Thymus (tissue), 11 donors: Measurements from ENCODE around the gene CYB561A3. TPM values are rescaled to one million over a fixed set of nuclear protein-coding genes. Genes with fewer than 3 reads are reported as not detected.

ENCODE experiments used
- DNase-seq, 9 donors: peaks; one replicate each; pipeline ENCODE4 v3.0.0-alpha.2; 2013; ENCODE audit warnings: low spot score in 9 of 9, low read depth in 6 of 9, missing footprints in 1 of 9
- H3K27ac ChIP-seq, 2 donors: one replicate each; pipeline ENCODE4 v1.5.1; 2013; ENCODE audit warnings: control low read depth in 1 of 2, low read depth in 1 of 2, low read length in 1 of 2, mild to moderate bottlenecking in 1 of 2, moderate library complexity in 1 of 2
- H3K27me3 ChIP-seq, 2 donors: one replicate each; pipeline ENCODE4 v1.5.1; 2013; ENCODE audit warnings: low read length in 1 of 2; ENCODE audit not compliant: control insufficient read depth in 2 of 2, insufficient read depth in 1 of 2
- H3K36me3 ChIP-seq, 2 donors: one replicate each; pipeline ENCODE4 v1.5.1; 2013; ENCODE audit warnings: low read length in 1 of 2, mild to moderate bottlenecking in 1 of 2, moderate library complexity in 1 of 2; ENCODE audit not compliant: control insufficient read depth in 2 of 2, insufficient read depth in 2 of 2
- H3K4me1 ChIP-seq, 2 donors: one replicate each; pipeline ENCODE4 v1.5.1; 2013; ENCODE audit warnings: low read length in 2 of 2; ENCODE audit not compliant: control insufficient read depth in 2 of 2, insufficient read depth in 2 of 2
- H3K4me3 ChIP-seq, 2 donors: one replicate each; pipeline ENCODE4 v1.5.1; 2013; ENCODE audit warnings: low read length in 2 of 2, control low read depth in 1 of 2, mild to moderate bottlenecking in 1 of 2
- H3K9me3 ChIP-seq, 2 donors: one replicate each; pipeline ENCODE4 v1.5.1; 2013; ENCODE audit warnings: low read length in 1 of 2, mild to moderate bottlenecking in 1 of 2; ENCODE audit not compliant: control insufficient read depth in 2 of 2, insufficient read depth in 1 of 2
- WGBS: extraction: QIAGEN DNeasy Blood & Tissue Kit; methylation state at CpG from one replicate; pipeline ENCODE4 v1.1.7; 2013; 5-methylcytosine and 5-hydroxymethylcytosine counted together
- polyA plus RNA-seq: library from polyadenylated mRNA; stranded (reverse); fragments of 200-250 nt; gene quantifications from one replicate; pipeline ENCODE4 v1.2.3, GENCODE V29; 2013
- total RNA-seq: library from RNA; stranded (reverse); fragments of 120-200 nt; gene quantifications from one replicate; pipeline ENCODE4 v1.2.4, GENCODE V29; 2013
- donor health status: healthy.

Gene CYB561A3
- total and polyA plus RNA-seq, 2 donors = 16.0 to 20.5 TPM

GRCh38 chr11:61350803-61351202, 10.9 kb downstream of the CYB561A3 start:
- no peak overlapping the region for H3K27ac ChIP-seq
- no peak overlapping the region for H3K4me3 ChIP-seq
- H3K36me3 ChIP-seq = peaks cover 48 to 61% of the 10 kb centered on the region in 2 donors
- peaks cover 0 to 3% of the 10 kb centered on the region in 2 donors for H3K4me1 ChIP-seq
- no peaks in the 10 kb centered on the region for H3K9me3 ChIP-seq
- 97% methylated on average over 8 of the region's 8 CpGs for WGBS
- no peaks in the 10 kb centered on the region for H3K27me3 ChIP-seq
- DNase-seq = no peak

- Histone ChIP-seq H3K4me3 (no peak overlapping the region), H3K27me3 (no peaks in the 10 kb centered on the region), H3K4me1 (peaks cover 0 to 3% of the 10 kb centered on the region in 2 donors), H3K27ac (no peak overlapping the region), H3K36me3 (peaks cover 49 to 64% of the 10 kb centered on the region in 2 donors), H3K9me3 (no peaks in the 10 kb centered on the region)
- WGBS = 97% methylated on average over 1 of the region's 1 CpG
- DNase-seq = no peak
These were observed 11.3 kb downstream of the CYB561A3 start for GRCh38 chr11:61350336-61350735.

GRCh38 chr11:61349916-61350315, 11.8 kb downstream of the CYB561A3 start:
- no peak for DNase-seq
- WGBS = 98% methylated on average over 10 of the region's 10 CpGs

GRCh38 chr11:61349189-61349751, 12.4 kb downstream of the CYB561A3 start:
- peaks cover 0 to 3% of the 10 kb centered on the region in 2 donors for H3K4me1 ChIP-seq
- no peak overlapping the region for H3K27ac ChIP-seq
- H3K36me3 ChIP-seq = peaks cover 49 to 60% of the 10 kb centered on the region in 2 donors
- WGBS = 98% methylated on average over 12 of the region's 12 CpGs
- H3K4me3 ChIP-seq = no peak overlapping the region
- DNase-seq = no peak
- no peaks in the 10 kb centered on the region for H3K27me3 ChIP-seq
- H3K9me3 ChIP-seq = no peaks in the 10 kb centered on the region

More at GRCh38 chr11:61349916-61350315, 11.8 kb downstream of the CYB561A3 start:
- no peaks in the 10 kb centered on the region for H3K9me3 ChIP-seq
- H3K4me3 ChIP-seq = no peak overlapping the region
- no peak overlapping the region for H3K27ac ChIP-seq
- no peaks in the 10 kb centered on the region for H3K27me3 ChIP-seq
- H3K36me3 ChIP-seq = peaks cover 49 to 64% of the 10 kb centered on the region in 2 donors
- peaks cover 0 to 3% of the 10 kb centered on the region in 2 donors for H3K4me1 ChIP-seq

GRCh38 chr11:61347916-61348461, 13.7 kb downstream of the CYB561A3 start:
- Histone ChIP-seq H3K4me3 (no peak overlapping the region), H3K4me1 (peaks cover 0 to 3% of the 10 kb centered on the region in 2 donors), H3K27ac (no peak overlapping the region), H3K9me3 (no peaks in the 10 kb centered on the region), H3K36me3 (peaks cover 44 to 49% of the 10 kb centered on the region in 2 donors), H3K27me3 (no peaks in the 10 kb centered on the region)
- no peak for DNase-seq
- WGBS = 95% methylated on average over 11 of the region's 11 CpGs

- no peak for DNase-seq
- no peak overlapping the region for H3K4me3 ChIP-seq
- no peaks in the 10 kb centered on the region for H3K27me3 ChIP-seq
- no peaks in the 10 kb centered on the region for H3K9me3 ChIP-seq
- peaks cover 0 to 3% of the 10 kb centered on the region in 2 donors for H3K4me1 ChIP-seq
- no peak overlapping the region for H3K27ac ChIP-seq
- WGBS = 91% methylated on average over 14 of the region's 14 CpGs
- peaks cover 38 to 39% of the 10 kb centered on the region in 2 donors for H3K36me3 ChIP-seq
These were observed 15.5 kb downstream of the CYB561A3 start for GRCh38 chr11:61345954-61346843.

- no peaks in the 10 kb centered on the region for H3K9me3 ChIP-seq
- H3K36me3 ChIP-seq = peaks cover 30 to 31% of the 10 kb centered on the region in 2 donors
- DNase-seq = no peak
- no peaks in the 10 kb centered on the region for H3K27me3 ChIP-seq
- H3K4me3 ChIP-seq = no peak overlapping the region
- WGBS = 90% methylated on average over 4 of the region's 4 CpGs
- H3K4me1 ChIP-seq = peaks cover 0 to 3% of the 10 kb centered on the region in 2 donors
- H3K27ac ChIP-seq = no peak overlapping the region
These were observed 16.5 kb downstream of the CYB561A3 start for GRCh38 chr11:61345170-61345610.

- Histone ChIP-seq H3K27ac (no peak overlapping the region), H3K36me3 (peaks cover 20 to 22% of the 10 kb centered on the region in 2 donors), H3K9me3 (no peaks in the 10 kb centered on the region), H3K4me3 (no peak overlapping the region), H3K4me1 (peaks cover 0 to 3% of the 10 kb centered on the region in 2 donors), H3K27me3 (no peaks in the 10 kb centered on the region)
- DNase-seq = no peak
- WGBS = 97% methylated on average over 29 of the region's 29 CpGs
These were observed 17.6 kb downstream of the CYB561A3 start for GRCh38 chr11:61343792-61344745.
